Large intestine (tissue), 3 donors: ENCODE data around the gene EVA1C. TPM values are rescaled to one million over a fixed set of nuclear protein-coding genes. Genes with fewer than 3 reads are reported as not detected.

Experiments
- DNase-seq, 2 donors: peaks; one replicate each; pipeline versions ENCODE4 v3.0.0 to v3.0.0-alpha.2; 2013
- H3K27ac ChIP-seq: one replicate; pipeline ENCODE4 v1.5.1; 2013; ENCODE audit warnings: low read length
- H3K27me3 ChIP-seq: 2 replicates; pipeline ENCODE4 v1.6.1; 2013; ENCODE audit warnings: low read length; ENCODE audit not compliant: control insufficient read depth, insufficient read depth
- H3K36me3 ChIP-seq: 2 replicates; pipeline ENCODE4 v1.6.1; 2013; ENCODE audit warnings: low read length; ENCODE audit not compliant: control insufficient read depth, insufficient read depth
- H3K4me1 ChIP-seq: one replicate; pipeline ENCODE4 v1.6.1; 2013; ENCODE audit warnings: low read length; ENCODE audit not compliant: control insufficient read depth, insufficient read depth
- H3K4me3 ChIP-seq: one replicate; pipeline ENCODE4 v1.5.1; 2013; ENCODE audit warnings: low read length
- H3K9me3 ChIP-seq: one replicate; pipeline ENCODE4 v1.6.1; 2013; ENCODE audit warnings: mild to moderate bottlenecking, low read depth, low read length, moderate library complexity; ENCODE audit not compliant: control insufficient read depth
- WGBS: methylation state at CpG from one replicate; pipeline ENCODE4 v1.1.5; 2013; ENCODE audit warnings: low lambda C conversion rate; ENCODE audit not compliant: insufficient coverage; 5-methylcytosine and 5-hydroxymethylcytosine counted together
- polyA plus RNA-seq: library from polyadenylated mRNA; unstranded; fragments of 120-200 nt; gene quantifications from one replicate; pipeline ENCODE4 v1.2.1, GENCODE V29; 2013

EVA1C gene
- polyA plus RNA-seq, 1 donor = 2.0 TPM

DNA sequence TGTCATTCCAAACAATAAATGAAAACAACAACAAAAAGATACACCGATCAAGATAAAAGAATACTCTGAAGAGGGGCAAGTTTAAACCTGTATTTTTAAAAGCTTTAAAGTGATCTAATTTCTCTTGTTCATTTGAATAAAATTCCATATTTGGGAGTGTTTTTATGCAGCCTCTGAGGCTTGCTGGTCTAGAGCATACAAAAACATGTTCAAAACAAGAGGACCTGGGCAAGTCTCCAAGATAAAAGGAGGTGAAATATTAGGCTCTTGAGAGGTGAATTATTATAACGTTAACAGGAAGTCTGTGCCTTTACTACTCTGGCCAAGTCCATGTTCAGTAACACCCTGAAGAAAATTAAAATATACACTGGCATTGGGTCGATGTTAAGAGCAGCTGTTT lies 39.8 kb upstream of the EVA1C start:
- DNase-seq = no peak
- H3K4me1 ChIP-seq = no peaks in the 10 kb centered on the region
- WGBS = 100% methylated on average over 1 of the region's 3 CpGs
- H3K9me3 ChIP-seq = no peaks in the 10 kb centered on the region
- H3K27me3 ChIP-seq = no peaks in the 10 kb centered on the region
- no peak overlapping the region for H3K27ac ChIP-seq
- peaks cover 68% of the 10 kb centered on the region for H3K36me3 ChIP-seq
- H3K4me3 ChIP-seq = no peak overlapping the region

DNA sequence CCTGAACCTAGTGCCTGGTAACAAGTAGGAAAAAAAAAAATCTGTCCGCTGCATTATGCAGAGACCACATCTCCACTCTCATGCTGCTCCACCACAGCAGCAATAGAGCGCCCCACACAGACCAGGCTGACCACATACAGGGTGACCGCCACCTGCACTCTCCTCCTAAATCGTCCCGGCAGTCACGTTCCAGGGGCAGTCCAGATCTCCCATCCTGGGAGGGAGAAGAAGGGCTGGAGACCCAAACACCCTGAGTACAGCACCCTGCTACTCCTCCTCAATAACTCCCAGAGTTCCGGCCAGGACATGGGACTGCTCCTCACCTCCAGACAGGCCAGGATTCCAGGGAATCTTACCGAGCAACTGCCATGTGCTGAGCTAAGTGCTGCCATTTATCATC lies 35.0 kb upstream of the EVA1C start:
- Histone ChIP-seq H3K27me3 (no peaks in the 10 kb centered on the region), H3K36me3 (peaks cover 66% of the 10 kb centered on the region), H3K4me3 (no peak overlapping the region), H3K9me3 (no peaks in the 10 kb centered on the region), H3K4me1 (no peaks in the 10 kb centered on the region), H3K27ac (no peak overlapping the region)
- WGBS = no CpG with 5 or more reads among the region's 8 CpGs
- no peak for DNase-seq

DNA sequence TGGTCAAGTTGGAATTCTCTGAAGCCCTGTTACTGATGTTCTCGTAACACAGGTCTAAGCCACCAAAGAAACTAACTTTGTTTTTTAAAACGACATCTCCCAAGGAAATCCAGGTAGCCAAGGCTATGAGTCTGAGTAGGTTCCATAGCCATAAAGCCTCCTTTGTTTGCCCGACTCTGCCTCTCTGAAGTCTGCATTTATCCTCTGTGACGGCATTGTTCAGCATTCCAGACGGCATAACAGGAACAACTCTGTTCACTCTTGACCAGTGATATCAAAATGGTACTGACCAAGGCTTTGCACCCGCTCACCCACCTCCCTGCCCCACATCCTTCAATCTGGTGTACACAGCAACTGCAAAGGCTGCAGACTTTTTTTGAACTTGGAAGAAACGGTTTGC lies 34.5 kb upstream of the EVA1C start:
- WGBS = no CpG with 5 or more reads among the region's 7 CpGs
- no peak for DNase-seq
- no peaks in the 10 kb centered on the region for H3K27me3 ChIP-seq
- H3K27ac ChIP-seq = no peak overlapping the region
- no peak overlapping the region for H3K4me3 ChIP-seq
- peaks cover 71% of the 10 kb centered on the region for H3K36me3 ChIP-seq
- no peaks in the 10 kb centered on the region for H3K4me1 ChIP-seq
- no peaks in the 10 kb centered on the region for H3K9me3 ChIP-seq

DNA sequence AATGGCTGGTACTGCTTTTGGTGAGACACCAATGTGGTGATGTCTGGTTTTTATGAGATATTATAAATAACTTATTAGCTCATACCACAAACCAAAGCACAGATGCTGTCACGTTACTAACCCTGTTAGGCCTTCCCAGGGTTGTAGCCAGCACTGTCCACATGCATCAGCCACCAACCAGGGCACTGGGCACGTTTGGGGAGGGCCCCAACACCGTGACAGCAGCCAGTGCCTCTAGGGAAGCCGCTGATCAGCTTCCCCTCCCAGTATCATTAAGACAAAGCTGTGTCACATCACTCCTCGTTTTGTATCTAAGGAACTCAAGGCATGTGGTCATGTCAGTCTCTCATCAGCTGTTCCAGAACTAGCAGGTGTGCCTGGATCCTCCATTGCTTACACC lies 33.5 kb upstream of the EVA1C start:
- DNase-seq = no peak
- Histone ChIP-seq H3K4me3 (no peak overlapping the region), H3K36me3 (peaks cover 73% of the 10 kb centered on the region), H3K27ac (no peak overlapping the region), H3K4me1 (no peaks in the 10 kb centered on the region), H3K9me3 (no peaks in the 10 kb centered on the region), H3K27me3 (no peaks in the 10 kb centered on the region)
- no CpG with 5 or more reads among the region's 5 CpGs for WGBS

DNA sequence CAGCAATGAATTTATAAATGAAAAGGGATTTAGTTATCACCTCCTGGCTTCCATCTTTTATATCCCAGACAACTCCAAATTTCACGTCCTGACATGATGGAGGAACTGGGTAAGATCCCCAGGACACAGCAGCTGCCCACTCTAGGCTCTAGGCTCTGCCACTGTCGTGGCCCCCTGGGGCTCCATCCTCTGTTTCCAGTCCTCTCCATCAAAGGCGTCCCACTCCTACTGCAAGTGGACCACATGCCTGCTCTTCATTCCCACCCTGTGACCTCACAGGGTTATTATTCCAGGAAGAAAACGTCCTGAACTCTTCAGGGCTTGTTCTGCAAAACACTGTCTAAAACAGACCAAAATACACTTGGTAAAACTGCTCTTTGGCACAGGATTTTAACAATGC lies 31.6 kb upstream of the EVA1C start:
- WGBS = no CpG with 5 or more reads among the region's 4 CpGs
- no peak for DNase-seq
- Histone ChIP-seq H3K9me3 (no peaks in the 10 kb centered on the region), H3K4me3 (no peak overlapping the region), H3K36me3 (peaks cover 70% of the 10 kb centered on the region), H3K27ac (no peak overlapping the region), H3K4me1 (no peaks in the 10 kb centered on the region), H3K27me3 (no peaks in the 10 kb centered on the region)

DNA sequence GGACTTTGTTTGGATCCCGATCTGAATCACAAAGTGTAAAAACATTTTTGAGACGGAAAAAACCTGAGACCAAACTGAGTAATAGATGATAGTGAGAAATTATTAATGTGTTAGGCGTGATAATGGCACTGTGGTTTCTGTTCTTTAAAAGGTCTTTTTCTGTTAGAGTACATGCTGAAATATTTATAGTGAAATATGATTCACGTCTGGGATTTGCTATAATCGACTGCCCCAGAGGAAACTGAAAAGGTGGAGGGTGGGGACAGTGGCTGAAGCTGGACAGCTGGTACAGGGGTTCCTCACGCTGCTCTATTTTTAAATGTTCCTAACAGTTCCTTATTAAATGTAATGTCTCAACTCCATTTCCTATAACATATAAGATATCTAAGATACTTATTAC lies 30.9 kb upstream of the EVA1C start:
- no peaks in the 10 kb centered on the region for H3K4me1 ChIP-seq
- peaks cover 67% of the 10 kb centered on the region for H3K36me3 ChIP-seq
- H3K9me3 ChIP-seq = no peaks in the 10 kb centered on the region
- no peaks in the 10 kb centered on the region for H3K27me3 ChIP-seq
- no peak overlapping the region for H3K4me3 ChIP-seq
- WGBS = 96% methylated on average over 3 of the region's 6 CpGs
- no peak for DNase-seq
- H3K27ac ChIP-seq = no peak overlapping the region

DNA sequence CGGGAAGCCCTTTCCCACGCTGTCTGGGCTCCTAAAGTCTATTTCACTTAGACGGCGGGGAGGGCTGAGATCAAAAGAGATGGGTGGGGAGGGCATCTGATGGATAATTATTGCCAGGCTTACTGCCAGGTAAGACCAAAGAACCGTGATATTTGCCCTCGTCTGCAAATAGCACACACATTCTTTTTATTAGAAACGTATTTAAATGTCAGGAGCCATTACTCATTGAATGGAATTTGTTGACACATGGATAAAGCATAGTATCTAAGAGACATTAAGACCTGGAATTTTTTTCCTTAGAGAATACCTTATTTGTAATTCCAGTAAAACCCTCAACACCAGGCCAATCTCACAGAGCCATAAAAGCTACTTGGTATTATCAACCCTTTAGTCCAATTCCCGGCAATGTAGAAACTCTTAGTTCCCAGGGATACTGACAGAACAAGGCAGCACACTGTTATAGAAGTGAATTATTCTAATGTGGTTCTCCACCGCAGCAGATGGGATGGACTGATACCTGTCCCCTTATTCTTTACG lies 30.3 kb upstream of the EVA1C start:
- Histone ChIP-seq H3K4me1 (no peaks in the 10 kb centered on the region), H3K9me3 (no peaks in the 10 kb centered on the region), H3K4me3 (no peak overlapping the region), H3K36me3 (peaks cover 63% of the 10 kb centered on the region), H3K27me3 (no peaks in the 10 kb centered on the region), H3K27ac (no peak overlapping the region)
- no peak for DNase-seq
- 57% methylated on average over 2 of the region's 10 CpGs for WGBS

DNA sequence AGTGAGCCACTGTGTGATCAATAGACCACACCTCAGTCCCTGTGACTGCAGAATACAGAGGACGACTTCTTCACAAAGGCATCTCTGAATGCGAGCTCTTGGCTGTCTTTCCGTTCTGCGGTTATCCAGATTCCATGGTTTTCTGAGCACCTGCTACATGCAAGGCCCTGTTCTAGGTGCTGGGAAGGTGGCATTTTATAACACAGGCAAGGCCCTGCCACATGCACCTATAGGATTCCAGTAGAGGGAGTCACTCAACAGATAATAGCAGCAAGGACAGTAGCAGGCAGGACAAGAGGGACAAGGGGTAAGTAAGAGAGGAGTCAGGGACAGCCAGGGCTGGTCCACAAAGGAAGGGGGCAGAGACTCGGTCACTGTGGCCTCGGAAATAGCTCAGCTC lies 28.7 kb upstream of the EVA1C start:
- no peak overlapping the region for H3K27ac ChIP-seq
- H3K4me3 ChIP-seq = no peak overlapping the region
- no CpG with 5 or more reads among the region's 6 CpGs for WGBS
- H3K27me3 ChIP-seq = no peaks in the 10 kb centered on the region
- H3K9me3 ChIP-seq = no peaks in the 10 kb centered on the region
- no peak for DNase-seq
- H3K36me3 ChIP-seq = peaks cover 52% of the 10 kb centered on the region
- no peaks in the 10 kb centered on the region for H3K4me1 ChIP-seq

DNA sequence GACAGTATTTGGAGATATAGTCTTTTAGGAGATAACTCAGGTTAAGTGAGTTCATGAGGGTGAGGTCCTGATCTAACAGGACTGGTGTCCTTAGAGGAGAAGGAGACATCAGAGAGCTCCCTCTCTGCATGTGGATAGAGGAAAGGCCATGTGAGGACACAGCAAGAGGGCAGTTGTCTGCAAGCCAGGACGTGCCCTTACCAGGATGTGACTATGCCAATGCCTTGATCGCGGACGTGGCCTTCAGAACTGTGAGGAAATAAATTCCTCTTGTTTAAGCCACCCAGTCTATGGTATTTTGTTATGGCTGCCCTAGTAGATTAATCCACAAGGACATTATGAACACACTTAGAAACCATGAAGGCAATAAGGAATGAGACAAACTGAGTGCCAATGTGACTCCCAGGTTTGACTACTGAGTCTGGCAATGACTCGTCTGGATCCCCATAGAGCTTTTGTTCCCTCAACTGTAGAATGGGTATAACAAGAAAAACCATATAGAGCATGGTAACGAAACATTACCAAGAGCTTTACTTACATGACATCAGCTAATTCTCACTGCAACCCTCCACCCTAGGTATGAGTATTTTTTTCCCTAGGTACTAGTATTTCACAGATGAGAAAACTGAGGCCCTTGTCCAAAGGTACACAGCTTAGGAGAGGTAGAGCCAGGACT lies 26.2 kb upstream of the EVA1C start:
- DNase-seq = no peak
- WGBS = no CpG with 5 or more reads among the region's 6 CpGs
- H3K27me3 ChIP-seq = no peaks in the 10 kb centered on the region
- H3K9me3 ChIP-seq = no peaks in the 10 kb centered on the region
- peaks cover 35% of the 10 kb centered on the region for H3K36me3 ChIP-seq
- H3K4me3 ChIP-seq = no peak overlapping the region
- H3K27ac ChIP-seq = no peak overlapping the region
- no peaks in the 10 kb centered on the region for H3K4me1 ChIP-seq

DNA sequence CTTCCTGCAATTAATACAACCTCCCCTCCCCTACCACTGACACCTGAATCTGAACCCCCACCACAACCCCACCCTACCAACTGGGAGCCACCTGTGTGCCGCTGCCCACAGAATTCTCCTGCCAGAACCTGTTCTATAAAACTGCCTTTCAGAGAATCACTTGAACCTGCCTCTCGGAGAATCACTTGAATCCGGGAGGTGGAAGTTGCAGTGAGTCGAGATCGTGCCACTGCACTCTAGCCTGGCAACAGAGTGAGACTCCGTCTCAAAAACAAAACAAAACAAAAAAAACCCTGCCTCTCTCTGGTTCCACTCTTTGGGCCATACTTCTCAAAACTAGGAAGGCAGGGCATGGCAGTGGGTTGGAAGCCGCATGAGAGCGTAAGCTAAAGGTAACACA lies 25.4 kb upstream of the EVA1C start:
- DNase-seq = no peak
- Histone ChIP-seq H3K27me3 (no peaks in the 10 kb centered on the region), H3K4me1 (no peaks in the 10 kb centered on the region), H3K4me3 (no peak overlapping the region), H3K9me3 (no peaks in the 10 kb centered on the region), H3K27ac (no peak overlapping the region), H3K36me3 (peaks cover 30% of the 10 kb centered on the region)
- WGBS = no CpG with 5 or more reads among the region's 8 CpGs

DNA sequence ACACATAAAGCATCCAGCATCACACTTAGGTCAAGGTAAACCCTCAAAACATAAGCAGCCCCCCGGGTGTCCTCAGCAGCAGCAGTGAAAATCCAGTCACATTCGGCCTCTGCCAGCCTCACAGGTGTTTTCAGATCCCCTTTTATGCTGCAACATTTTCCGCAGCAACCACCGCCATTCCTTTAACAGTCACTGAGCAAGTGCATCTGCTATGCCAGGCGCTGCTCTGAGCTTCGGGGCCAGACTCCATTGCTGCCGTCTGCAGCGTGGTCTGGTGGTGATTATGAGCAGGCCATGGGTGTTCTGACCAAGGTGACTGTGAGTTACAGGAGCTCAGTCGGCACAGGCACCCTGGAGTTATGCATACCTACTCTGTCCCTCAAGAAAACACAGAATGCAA lies 24.2 kb upstream of the EVA1C start:
- Histone ChIP-seq H3K9me3 (no peaks in the 10 kb centered on the region), H3K27ac (no peak overlapping the region), H3K36me3 (peaks cover 18% of the 10 kb centered on the region), H3K4me1 (no peaks in the 10 kb centered on the region), H3K4me3 (no peak overlapping the region), H3K27me3 (no peaks in the 10 kb centered on the region)
- no CpG with 5 or more reads among the region's 9 CpGs for WGBS
- no peak for DNase-seq
